GM19099 (cell line): Measurements from ENCODE around the gene CA6.

Experiments
- POLR2A ChIP-seq: IDR thresholded peaks from 3 replicates; pipeline ENCODE4 v1.6.1; 2011; ENCODE audit warnings: low read depth; ENCODE audit not compliant: insufficient read length; ENCODE audit errors: extremely low read depth

CA6 gene

DNA sequence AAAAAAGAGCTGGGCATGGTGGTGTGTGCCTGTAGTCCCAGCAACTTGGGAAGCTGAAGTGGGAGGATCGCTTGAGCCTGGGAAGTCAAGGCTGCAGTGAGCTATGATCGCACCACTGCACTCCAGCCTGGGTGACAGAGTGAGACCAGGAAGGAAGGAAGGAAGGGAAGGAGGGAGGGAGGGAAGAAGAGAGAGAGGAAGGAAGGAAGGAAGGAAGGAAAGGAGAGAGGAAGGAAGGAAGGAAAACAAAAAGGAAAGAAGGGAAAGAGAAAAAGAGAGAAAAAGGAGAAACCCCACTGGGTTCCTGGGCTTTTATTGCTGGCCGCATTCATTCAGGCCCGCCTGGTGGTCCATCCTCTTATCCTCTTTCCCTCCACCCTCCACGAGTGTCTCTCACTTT is 70.8 kb downstream of the CA6 start:
- TF ChIP-seq POLR2A: no peak

DNA sequence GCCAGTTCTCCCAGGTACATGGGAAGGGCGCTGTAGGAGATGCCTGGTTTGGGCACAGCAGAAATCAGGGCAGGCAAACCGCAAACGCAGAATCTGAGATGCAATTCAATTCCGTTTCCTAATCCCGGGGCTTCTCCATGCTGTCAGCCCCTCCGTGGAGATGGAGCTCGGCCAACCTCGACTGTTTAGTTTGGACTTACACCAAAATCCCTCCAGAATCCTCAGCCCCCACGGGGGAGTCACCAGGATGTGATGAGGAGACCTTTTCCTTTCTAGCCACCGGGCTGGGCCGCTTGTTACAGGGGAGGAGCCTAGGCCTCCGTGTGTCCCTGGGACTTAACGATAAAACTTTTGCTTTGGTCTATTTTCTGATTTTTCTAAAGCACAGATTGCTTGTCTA is 72.7 kb downstream of the CA6 start:
- no peak for TF ChIP-seq POLR2A

DNA sequence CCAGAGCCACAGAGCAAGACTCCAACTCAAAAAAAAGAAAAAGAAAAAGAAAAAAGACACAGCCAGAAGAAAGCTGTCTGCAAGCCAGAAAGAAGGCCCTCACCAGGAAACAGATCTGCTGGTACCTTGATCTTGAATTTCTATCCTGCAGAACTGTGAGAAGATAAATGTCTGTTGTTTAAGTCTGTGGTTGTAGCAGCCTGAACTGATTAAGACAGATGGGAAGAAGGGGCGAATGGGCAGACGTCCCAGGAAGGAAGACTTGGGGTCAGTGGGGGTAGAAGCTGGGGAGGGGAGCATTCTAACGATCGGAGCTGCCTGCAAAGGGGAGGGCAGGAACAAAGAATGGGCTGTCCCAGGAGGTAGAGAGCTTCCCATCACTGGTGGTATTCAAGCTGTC is 74.2 kb downstream of the CA6 start:
- TF ChIP-seq POLR2A: no peak

DNA sequence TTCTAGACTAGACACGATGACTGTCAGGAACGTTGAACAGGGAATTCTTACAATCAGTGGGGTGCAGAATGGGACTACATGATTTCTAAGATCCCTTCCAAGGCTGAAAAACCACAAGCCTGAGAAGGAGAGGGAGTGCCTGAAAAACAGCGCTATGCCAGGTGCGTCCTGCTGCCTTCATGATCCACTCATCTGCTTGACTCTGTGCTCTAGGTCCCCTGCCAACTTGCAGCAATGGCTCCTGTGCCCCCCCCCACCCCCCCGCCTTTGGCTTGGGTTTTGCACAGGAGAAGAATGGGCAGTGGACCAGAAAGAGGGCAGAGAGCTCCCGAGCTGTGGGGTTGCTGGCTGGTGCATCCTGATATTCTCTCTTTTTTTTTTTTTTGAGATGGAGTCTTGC is 74.6 kb downstream of the CA6 start:
- TF ChIP-seq POLR2A: no peak

DNA sequence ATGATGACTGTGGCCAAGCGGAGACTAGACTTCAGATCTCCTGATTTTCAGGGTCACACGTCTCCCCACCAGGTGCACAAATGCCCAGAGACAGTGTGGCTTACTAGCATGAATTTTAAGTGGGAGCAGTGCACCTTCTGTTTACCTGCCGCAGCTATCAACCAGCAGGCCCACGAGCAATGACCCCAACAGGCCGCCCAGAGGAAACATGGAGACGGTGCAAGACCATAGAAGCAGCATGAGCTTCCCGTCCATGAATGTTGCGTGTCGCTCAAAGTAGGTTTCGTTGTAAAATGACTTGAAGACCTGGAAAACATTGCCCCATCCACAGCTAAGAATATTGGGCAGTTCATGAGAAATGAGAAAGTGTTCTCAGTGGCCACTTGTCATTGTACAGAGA is 77.1 kb downstream of the CA6 start:
- no peak for TF ChIP-seq POLR2A
